Keratinocyte (primary cell): ENCODE data around the gene ST8SIA5. TPM values are rescaled to one million over a fixed set of nuclear protein-coding genes. Genes with fewer than 3 reads are reported as not detected.

ENCODE experiments used
- DNase-seq: peaks from one replicate; pipeline ENCODE4 v3.0.0-alpha.2; 2011; ENCODE audit warnings: low read depth, missing footprints, low spot score
- FAIRE-seq: peaks from 2 replicates; lab custom pipeline; 2011; peaks lifted over from hg19 to GRCh38; lab: Jason Lieb, UNC
- H2AFZ ChIP-seq: 2 replicates; pipeline ENCODE4 v1.6.0; 2012; ENCODE audit warnings: low read length, control low read depth, inconsistent platforms; ENCODE audit not compliant: control insufficient read depth
- H3K27ac ChIP-seq: 2 replicates; pipeline ENCODE4 v1.5.1; 2011; ENCODE audit warnings: low read length; ENCODE audit not compliant: control insufficient read depth, insufficient read depth
- H3K27me3 ChIP-seq: 3 replicates; pipeline ENCODE4 v1.6.0; 2011; ENCODE audit warnings: low read length; ENCODE audit not compliant: control insufficient read depth, insufficient read depth; ENCODE audit errors: extremely low read depth
- H3K36me3 ChIP-seq, 2 experiments: 2 replicates in 1 of 2; 3 replicates in 1 of 2; pipeline ENCODE4 v1.5.1; 2011; ENCODE audit warnings: low read length in 2 of 2, mild to moderate bottlenecking in 1 of 2; ENCODE audit not compliant: control insufficient read depth in 2 of 2, insufficient read depth in 2 of 2; ENCODE audit errors: extremely low read depth in 1 of 2
- H3K4me1 ChIP-seq: 3 replicates; pipeline ENCODE4 v1.5.1; 2011; ENCODE audit warnings: low read length; ENCODE audit not compliant: control insufficient read depth, insufficient read depth; ENCODE audit errors: extremely low read depth
- H3K4me2 ChIP-seq: 3 replicates; pipeline ENCODE4 v1.6.0; 2011; ENCODE audit warnings: low read depth, low read length; ENCODE audit not compliant: control insufficient read depth, insufficient read depth; ENCODE audit errors: extremely low read depth
- H3K4me3 ChIP-seq, 3 experiments: fragments of 200-600 bp in 1 of 3; sonication (generic) in 1 of 3; 2 replicates in 2 of 3; 3 replicates in 1 of 3; pipeline ENCODE4 v1.5.1; 2011 to 2016; ENCODE audit warnings: low read length in 3 of 3, mild to moderate bottlenecking in 3 of 3, control low read depth in 2 of 3, inconsistent platforms in 1 of 3, low read depth in 1 of 3, mixed read lengths in 1 of 3, mixed run types in 1 of 3, moderate library complexity in 1 of 3; ENCODE audit not compliant: control insufficient read depth in 2 of 3, insufficient read depth in 2 of 3; ENCODE audit errors: extremely low read depth in 1 of 3
- H3K79me2 ChIP-seq: 2 replicates; pipeline ENCODE4 v1.6.0; 2012; ENCODE audit warnings: low read length; ENCODE audit not compliant: control insufficient read depth, insufficient read depth
- H3K9ac ChIP-seq: 3 replicates; pipeline ENCODE4 v1.6.0; 2011; ENCODE audit warnings: low read length; ENCODE audit not compliant: control insufficient read depth, insufficient read depth; ENCODE audit errors: extremely low read depth
- H3K9me1 ChIP-seq: 3 replicates; pipeline ENCODE4 v1.6.0; 2011; ENCODE audit warnings: low read length; ENCODE audit not compliant: control insufficient read depth, insufficient read depth; ENCODE audit errors: extremely low read depth
- H3K9me3 ChIP-seq: 2 replicates; pipeline ENCODE4 v1.5.1; 2012; ENCODE audit warnings: low read depth, low read length; ENCODE audit not compliant: control insufficient read depth
- H4K20me1 ChIP-seq: 3 replicates; pipeline ENCODE4 v1.6.0; 2011; ENCODE audit warnings: low read length; ENCODE audit not compliant: control insufficient read depth, insufficient read depth; ENCODE audit errors: extremely low read depth
- EZH2 ChIP-seq: IDR thresholded peaks from one replicate; pipeline ENCODE4 v1.6.1; 2012; ENCODE audit warnings: inconsistent platforms, mild to moderate bottlenecking, low read length, moderate library complexity
- dilution Hi-C: fragments of 300-500 bp; cut with MboI; formaldehyde crosslinking; loops from one replicate; pipeline ENCODE4 v1.7.0; 2020; ENCODE audit warnings: low sequenced_read_pairs; ENCODE audit not compliant: extremely low pct_ligation_motif_present
- polyA plus RNA-seq, 5 experiments: library from polyadenylated mRNA; depleted of rRNA in 3 of 5; stranded (reverse) in 3 of 5; stranded (forward) in 1 of 5; unstranded in 1 of 5; fragments of >200 nt; gene quantifications; 1 replicate in 1 of 5; 2 replicates in 3 of 5; 3 replicates in 1 of 5; pipeline versions ENCODE4 v1.2.1 to v1.2.3, GENCODE V29; 2011 to 2012; ENCODE audit warnings: missing spikeins in 2 of 5, low read depth in 1 of 5, low replicate concordance in 1 of 5
- TF ChIP-seq, protein P1 (sequence below), 3 experiments: IDR thresholded peaks in 1 of 3; conservative IDR thresholded peaks in 1 of 3; optimal IDR thresholded peaks in 1 of 3; 2 replicates in 2 of 3; 3 replicates in 1 of 3; pipeline versions ENCODE3 to v1.5.1; 2011; ENCODE audit warnings: low read length in 3 of 3, mild to moderate bottlenecking in 3 of 3, moderate library complexity in 2 of 3, control low read depth in 1 of 3, inconsistent platforms in 1 of 3; ENCODE audit not compliant: insufficient read depth in 2 of 3; ENCODE audit errors: extremely low read depth in 1 of 3

Gene ST8SIA5
- polyA plus RNA-seq, 1 donor (not counting 4 experiments of a cell fraction or from before 2014, with no cell fraction given) = under 0.01 TPM

DNA sequence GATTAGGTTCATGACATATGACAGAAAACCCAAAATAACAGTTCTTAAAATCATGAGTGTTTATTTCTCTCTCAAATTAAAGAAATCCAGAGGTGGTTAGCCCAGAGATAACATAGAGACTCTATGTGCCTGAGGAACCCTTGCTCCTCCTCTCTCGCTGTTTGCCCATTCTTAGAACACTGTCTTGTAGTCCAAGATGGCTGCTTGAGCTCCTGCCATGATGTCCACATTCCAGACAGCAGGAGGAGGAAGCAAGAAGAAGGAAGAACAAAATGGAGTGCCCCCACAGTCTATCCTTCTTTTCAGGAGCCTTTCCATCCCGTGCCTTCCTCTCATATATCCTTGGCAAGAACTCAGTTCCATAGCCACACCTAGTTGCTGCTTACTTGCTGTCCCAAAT lies 13.9 kb upstream of the ST8SIA5 start:
- H3K4me3 ChIP-seq = no peak overlapping the region
- no peaks in the 10 kb centered on the region for H3K9me3 ChIP-seq
- TF ChIP-seq EZH2 = no peak
- TF ChIP-seq, protein P1, sequence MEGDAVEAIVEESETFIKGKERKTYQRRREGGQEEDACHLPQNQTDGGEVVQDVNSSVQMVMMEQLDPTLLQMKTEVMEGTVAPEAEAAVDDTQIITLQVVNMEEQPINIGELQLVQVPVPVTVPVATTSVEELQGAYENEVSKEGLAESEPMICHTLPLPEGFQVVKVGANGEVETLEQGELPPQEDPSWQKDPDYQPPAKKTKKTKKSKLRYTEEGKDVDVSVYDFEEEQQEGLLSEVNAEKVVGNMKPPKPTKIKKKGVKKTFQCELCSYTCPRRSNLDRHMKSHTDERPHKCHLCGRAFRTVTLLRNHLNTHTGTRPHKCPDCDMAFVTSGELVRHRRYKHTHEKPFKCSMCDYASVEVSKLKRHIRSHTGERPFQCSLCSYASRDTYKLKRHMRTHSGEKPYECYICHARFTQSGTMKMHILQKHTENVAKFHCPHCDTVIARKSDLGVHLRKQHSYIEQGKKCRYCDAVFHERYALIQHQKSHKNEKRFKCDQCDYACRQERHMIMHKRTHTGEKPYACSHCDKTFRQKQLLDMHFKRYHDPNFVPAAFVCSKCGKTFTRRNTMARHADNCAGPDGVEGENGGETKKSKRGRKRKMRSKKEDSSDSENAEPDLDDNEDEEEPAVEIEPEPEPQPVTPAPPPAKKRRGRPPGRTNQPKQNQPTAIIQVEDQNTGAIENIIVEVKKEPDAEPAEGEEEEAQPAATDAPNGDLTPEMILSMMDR (optimal IDR thresholded peaks at IDR 0.05 in 1 of 3, IDR thresholded peaks at IDR 0.05 in 1 of 3, conservative IDR thresholded peaks at IDR 0.05 in 1 of 3; ENCODE audit: extremely low read depth in 1 of 3, insufficient read depth in 2 of 3, low read length in 3 of 3) = no peak
- dilution Hi-C loops = no loop called here
- no peaks in the 10 kb centered on the region for H3K9me1 ChIP-seq
- FAIRE-seq = no peak
- no peaks in the 10 kb centered on the region for H3K4me1 ChIP-seq
- no peaks in the 10 kb centered on the region for H4K20me1 ChIP-seq
- H3K9ac ChIP-seq = no peak overlapping the region
- H3K79me2 ChIP-seq = no peaks in the 10 kb centered on the region
- no peak overlapping the region for H3K4me2 ChIP-seq
- H3K27ac ChIP-seq = no peak overlapping the region
- H3K36me3 ChIP-seq = no peaks in the 10 kb centered on the region
- H3K27me3 ChIP-seq = peaks cover 5% of the 10 kb centered on the region
- H2AFZ ChIP-seq = no peak overlapping the region
- no peak for DNase-seq

DNA sequence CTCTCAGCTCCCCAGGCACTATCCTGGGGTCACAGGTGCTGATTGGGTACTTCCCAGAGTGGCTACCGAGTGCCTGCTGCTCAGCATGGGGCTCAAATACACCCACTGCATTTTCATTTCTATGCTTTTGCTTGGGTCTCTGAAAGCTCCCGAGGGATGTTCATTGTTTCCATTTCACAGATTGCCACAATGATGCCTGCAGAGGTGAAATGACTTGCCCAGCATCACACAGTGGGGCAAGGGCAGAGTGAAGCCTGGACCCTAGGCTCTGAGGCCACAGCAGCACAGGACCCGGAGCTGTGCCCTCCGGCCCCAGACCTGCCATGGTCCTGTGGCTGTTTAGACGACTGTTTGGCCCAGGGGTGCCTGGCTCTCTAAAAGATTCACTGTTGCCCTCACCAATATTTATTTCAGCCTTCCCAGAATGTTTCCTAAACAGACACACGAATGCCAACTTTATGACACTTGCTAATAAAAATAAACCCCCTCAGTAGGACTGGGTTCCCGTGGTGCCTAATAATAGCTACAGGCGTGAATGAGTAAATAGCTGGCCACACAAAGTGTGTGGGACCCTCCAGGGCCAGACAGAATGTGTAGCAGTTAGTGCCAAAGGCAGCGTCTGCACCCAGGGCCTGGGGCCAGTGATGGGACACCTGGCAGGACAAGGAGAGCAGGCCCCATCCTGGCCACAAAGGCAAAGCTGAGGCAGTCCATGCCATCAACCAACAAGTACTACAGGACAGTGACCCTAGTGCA lies 11.5 kb upstream of the ST8SIA5 start:
- dilution Hi-C loops = no loop called here
- FAIRE-seq = no peak

More for the DNA sequence above, 11.5 kb upstream of the ST8SIA5 start:
- Histone ChIP-seq H4K20me1 (no peaks in the 10 kb centered on the region), H2AFZ (no peak overlapping the region), H3K9ac (no peak overlapping the region), H3K4me2 (no peak overlapping the region), H3K9me3 (no peaks in the 10 kb centered on the region), H3K27ac (no peak overlapping the region), H3K4me3 (no peak overlapping the region), H3K79me2 (no peaks in the 10 kb centered on the region), H3K4me1 (no peaks in the 10 kb centered on the region), H3K36me3 (no peaks in the 10 kb centered on the region), H3K9me1 (no peaks in the 10 kb centered on the region), H3K27me3 (peaks cover 5% of the 10 kb centered on the region)
- TF ChIP-seq, protein P1 (optimal IDR thresholded peaks at IDR 0.05 in 1 of 3, IDR thresholded peaks at IDR 0.05 in 1 of 3, conservative IDR thresholded peaks at IDR 0.05 in 1 of 3; ENCODE audit: extremely low read depth in 1 of 3, insufficient read depth in 2 of 3, low read length in 3 of 3) = no peak
- no peak for TF ChIP-seq EZH2
- no peak for DNase-seq
